ENCODE results near the gene ODAD3.

DNA sequence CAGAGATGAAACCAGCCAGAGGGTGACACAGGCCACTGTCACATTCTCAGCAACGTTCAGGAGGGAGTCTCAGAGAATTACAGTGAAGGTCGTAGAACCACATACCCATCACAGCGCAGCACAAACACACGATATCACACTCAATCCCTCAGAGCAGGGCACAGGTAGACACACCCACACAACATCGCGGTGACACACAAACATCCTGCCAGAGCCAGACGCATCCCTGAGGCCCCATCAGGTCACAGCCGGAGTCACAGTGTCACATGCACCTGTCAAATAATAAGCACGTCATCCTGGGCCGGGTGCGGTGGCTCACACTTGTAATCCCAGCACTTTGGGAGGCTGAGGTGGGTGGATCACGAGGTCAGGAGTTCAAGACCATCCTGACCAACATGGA, 28.5 kb upstream of the ODAD3 start:
- TF ChIP-seq, protein P1, sequence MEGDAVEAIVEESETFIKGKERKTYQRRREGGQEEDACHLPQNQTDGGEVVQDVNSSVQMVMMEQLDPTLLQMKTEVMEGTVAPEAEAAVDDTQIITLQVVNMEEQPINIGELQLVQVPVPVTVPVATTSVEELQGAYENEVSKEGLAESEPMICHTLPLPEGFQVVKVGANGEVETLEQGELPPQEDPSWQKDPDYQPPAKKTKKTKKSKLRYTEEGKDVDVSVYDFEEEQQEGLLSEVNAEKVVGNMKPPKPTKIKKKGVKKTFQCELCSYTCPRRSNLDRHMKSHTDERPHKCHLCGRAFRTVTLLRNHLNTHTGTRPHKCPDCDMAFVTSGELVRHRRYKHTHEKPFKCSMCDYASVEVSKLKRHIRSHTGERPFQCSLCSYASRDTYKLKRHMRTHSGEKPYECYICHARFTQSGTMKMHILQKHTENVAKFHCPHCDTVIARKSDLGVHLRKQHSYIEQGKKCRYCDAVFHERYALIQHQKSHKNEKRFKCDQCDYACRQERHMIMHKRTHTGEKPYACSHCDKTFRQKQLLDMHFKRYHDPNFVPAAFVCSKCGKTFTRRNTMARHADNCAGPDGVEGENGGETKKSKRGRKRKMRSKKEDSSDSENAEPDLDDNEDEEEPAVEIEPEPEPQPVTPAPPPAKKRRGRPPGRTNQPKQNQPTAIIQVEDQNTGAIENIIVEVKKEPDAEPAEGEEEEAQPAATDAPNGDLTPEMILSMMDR (IDR thresholded peaks at IDR 0.05), result no peak
- no peak for TF ChIP-seq POLR2A (IDR thresholded peaks at IDR 0.05)

Data from lower leg skin (tissue), 3 donors.